MCF 10A (cell line): ENCODE measurements around the gene PRKAR1B. TPM values are rescaled to one million over a fixed set of nuclear protein-coding genes. Genes with fewer than 3 reads are reported as not detected.

Experiments
- BruUV-seq: library from RNA; stranded (reverse); fragments of 400-500 nt; replicated peaks from 2 replicates; lab custom pipeline; 2021; lab: Mats Ljungman, UMichigan
- CTCF ChIA-PET: fragments of 300-600 bp; sonication (Branson Sonifier 250); formaldehyde crosslinking; extraction: SDS; loops from one replicate; lab custom pipeline; 2021; ENCODE audit warnings: antibody characterized with exemption, inconsistent platforms; lab: Yijun Ruan, JAX
- POLR2A ChIA-PET: fragments of 300-600, 350-650 bp; sonication (Branson Sonifier 250); formaldehyde crosslinking; extraction: SDS; loops from one replicate; lab custom pipeline; 2020; ENCODE audit warnings: antibody characterized with exemption, inconsistent platforms; lab: Yijun Ruan, JAX
- DNase-seq: peaks from one replicate; pipeline ENCODE4 v3.0.0-alpha.2; 2018; ENCODE audit not compliant: unreplicated experiment
- H3K27ac Mint-ChIP-seq: one replicate; pipeline ENCODE4 v1.8.0; 2022; ENCODE audit warnings: mild to moderate bottlenecking, low read depth, mixed read lengths; ENCODE audit not compliant: unreplicated experiment
- H3K27me3 Mint-ChIP-seq: one replicate; pipeline ENCODE4 v1.8.0; 2022; ENCODE audit warnings: mixed read lengths; ENCODE audit not compliant: insufficient read depth, unreplicated experiment
- H3K36me3 Mint-ChIP-seq: one replicate; pipeline ENCODE4 v1.8.0; 2022; ENCODE audit warnings: mild to moderate bottlenecking, moderate library complexity, mixed read lengths; ENCODE audit not compliant: insufficient read depth, unreplicated experiment
- H3K4me1 Mint-ChIP-seq: one replicate; pipeline ENCODE4 v1.8.0; 2022; ENCODE audit warnings: mixed read lengths; ENCODE audit not compliant: insufficient read depth, unreplicated experiment
- H3K4me3 Mint-ChIP-seq: one replicate; pipeline ENCODE4 v1.8.0; 2022; ENCODE audit warnings: mild to moderate bottlenecking, moderate library complexity, mixed read lengths; ENCODE audit not compliant: unreplicated experiment
- H3K9me3 Mint-ChIP-seq: one replicate; pipeline ENCODE4 v1.8.0; 2022; ENCODE audit warnings: mixed read lengths; ENCODE audit not compliant: unreplicated experiment
- CTCF ChIP-seq: fragments of 200-600 bp; IDR thresholded peaks from one replicate; pipeline ENCODE4 v1.8.0; 2022; ENCODE audit warnings: antibody characterized with exemption, mild to moderate bottlenecking; ENCODE audit not compliant: unreplicated experiment
- intact Hi-C: fragments of 100-400 bp; cut with micrococcal nuclease; formaldehyde crosslinking; loops from 2 replicates; pipeline ENCODE4 v1.14.1; 2022
- total RNA-seq: library from RNA; stranded (reverse); gene quantifications from 2 replicates; pipeline ENCODE4 v1.2.3, GENCODE V29; 2022

Gene PRKAR1B
- total RNA-seq, 1 experiment from 2014 or later: 31.5 TPM

- intact Hi-C loops: no loop called here
- no peaks in the 10 kb centered on the region for H3K27me3 Mint-ChIP-seq
These were observed 218.5 kb downstream of the PRKAR1B start for GRCh38 chr7:508461-509170.

GRCh38 chr7:507623-508300 lies 219.3 kb downstream of the PRKAR1B start:
- H3K9me3 Mint-ChIP-seq: no peaks in the 10 kb centered on the region
- intact Hi-C loops: no loop called here
- H3K36me3 Mint-ChIP-seq: peaks cover 44% of the 10 kb centered on the region
- no peaks in the 10 kb centered on the region for H3K27me3 Mint-ChIP-seq
- ChIA-PET POLR2A (no interaction called here), CTCF (no interaction called here)
- DNase-seq: no peak
- H3K4me1 Mint-ChIP-seq: no peaks in the 10 kb centered on the region
- H3K4me3 Mint-ChIP-seq: no peak overlapping the region
- BruUV-seq: no TSS peak
- TF ChIP-seq CTCF: no peak
- H3K27ac Mint-ChIP-seq: no peak overlapping the region

More at GRCh38 chr7:508461-509170, 218.5 kb downstream of the PRKAR1B start:
- POLR2A ChIA-PET: no interaction called here
- Mint-ChIP-seq H3K27ac (no peak overlapping the region), H3K36me3 (peaks cover 44% of the 10 kb centered on the region), H3K4me1 (no peaks in the 10 kb centered on the region), H3K4me3 (no peak overlapping the region), H3K9me3 (no peaks in the 10 kb centered on the region)
- no peak for TF ChIP-seq CTCF
- CTCF ChIA-PET: no interaction called here
- no peak for DNase-seq
- no TSS peak for BruUV-seq

- Mint-ChIP-seq H3K36me3 (peaks cover 40% of the 10 kb centered on the region), H3K9me3 (no peaks in the 10 kb centered on the region), H3K4me1 (no peaks in the 10 kb centered on the region), H3K4me3 (no peak overlapping the region), H3K27me3 (no peaks in the 10 kb centered on the region), H3K27ac (no peak overlapping the region)
- ChIA-PET CTCF (no interaction called here), POLR2A (no interaction called here)
- intact Hi-C loops: no loop called here
- TF ChIP-seq CTCF: no peak
- BruUV-seq: no TSS peak
- no peak for DNase-seq
These were observed 220.0 kb downstream of the PRKAR1B start for GRCh38 chr7:506921-507622.

GRCh38 chr7:506391-506831 lies 220.7 kb downstream of the PRKAR1B start:
- peaks cover 34% of the 10 kb centered on the region for H3K36me3 Mint-ChIP-seq
- TF ChIP-seq CTCF: no peak
- H3K27me3 Mint-ChIP-seq: no peaks in the 10 kb centered on the region
- intact Hi-C loops: no loop called here
- ChIA-PET CTCF (no interaction called here), POLR2A (no interaction called here)
- no peak overlapping the region for H3K4me3 Mint-ChIP-seq
- BruUV-seq: no TSS peak
- no peaks in the 10 kb centered on the region for H3K4me1 Mint-ChIP-seq
- no peak overlapping the region for H3K27ac Mint-ChIP-seq
- no peak for DNase-seq
- H3K9me3 Mint-ChIP-seq: no peaks in the 10 kb centered on the region
